GM12891 (cell line): ENCODE measurements around the gene PPM1H.

Experiments used
- POLR2A ChIP-seq: IDR thresholded peaks from 2 replicates; pipeline ENCODE4 v1.6.1; 2011; ENCODE audit warnings: low read depth, low read length, control low read depth
- POLR2AphosphoS5 ChIP-seq: IDR thresholded peaks from 2 replicates; pipeline ENCODE4 v1.6.1; 2011; ENCODE audit warnings: low read depth, low read length, control low read depth
- POU2F2 ChIP-seq: IDR thresholded peaks from 2 replicates; pipeline ENCODE4 v1.6.1; 2011; ENCODE audit warnings: low read depth, mild to moderate bottlenecking, control low read depth, low read length, moderate library complexity
- SPI1 ChIP-seq: IDR thresholded peaks from 2 replicates; pipeline ENCODE4 v1.6.1; 2011; ENCODE audit warnings: low read depth, low read length, control low read depth
- TAF1 ChIP-seq: IDR thresholded peaks from 2 replicates; pipeline ENCODE4 v1.6.1; 2011; ENCODE audit warnings: low read depth, low read length, control low read depth

DNA sequence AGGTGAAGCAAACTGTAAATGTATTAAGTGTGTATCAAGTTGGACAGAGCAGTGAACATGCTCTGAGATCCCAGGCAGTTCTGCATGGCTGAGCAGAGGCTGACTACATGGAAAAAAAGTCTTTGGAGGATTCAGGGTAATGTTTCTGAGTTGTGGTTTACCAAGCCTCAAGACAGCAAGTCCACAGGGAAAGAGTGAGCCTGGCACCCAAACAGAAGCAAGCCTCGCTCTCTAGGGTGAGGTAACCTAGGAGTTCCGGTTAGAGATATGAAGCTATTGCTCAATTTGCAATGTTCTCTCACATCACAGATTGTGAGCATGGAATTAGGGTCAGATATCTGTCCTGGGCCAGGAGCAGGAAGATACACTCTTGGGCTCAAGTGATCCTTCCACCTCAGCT is 309.7 kb downstream of the PPM1H start:
- no peak for TF ChIP-seq POU2F2
- TF ChIP-seq POLR2A: no peak
- no peak for TF ChIP-seq POLR2AphosphoS5
- TF ChIP-seq TAF1: no peak
- no peak for TF ChIP-seq SPI1
